Liver (tissue), 9 donors: ENCODE measurements around the gene NT5DC1. TPM values are rescaled to one million over a fixed set of nuclear protein-coding genes. Genes with fewer than 3 reads are reported as not detected.

Experiments
- DNase-seq: peaks from one replicate; pipeline ENCODE4 v3.0.0-alpha.2; 2017; ENCODE audit warnings: low spot score
- H3K27ac ChIP-seq, 2 donors: one replicate each; pipeline ENCODE4 v1.7.0; 2013; ENCODE audit warnings: inconsistent platforms in 2 of 2, low read length in 2 of 2, control low read depth in 1 of 2, low read depth in 1 of 2, mild to moderate bottlenecking in 1 of 2
- H3K27me3 ChIP-seq, 4 donors: one replicate each; pipeline versions ENCODE4 v1.6.1 to v1.7.0; 2013; ENCODE audit warnings: low read length in 3 of 4, inconsistent platforms in 1 of 4, mild to moderate bottlenecking in 1 of 4, moderate library complexity in 1 of 4; ENCODE audit not compliant: control insufficient read depth in 4 of 4, insufficient read depth in 4 of 4
- H3K36me3 ChIP-seq, 4 donors: one replicate each; pipeline versions ENCODE4 v1.6.1 to v1.7.0; 2013; ENCODE audit warnings: low read length in 3 of 4, mild to moderate bottlenecking in 3 of 4, low read depth in 1 of 4, moderate library complexity in 1 of 4; ENCODE audit not compliant: control insufficient read depth in 4 of 4, insufficient read depth in 3 of 4
- H3K4me1 ChIP-seq, 4 donors: one replicate each; pipeline versions ENCODE4 v1.6.1 to v1.7.0; 2013; ENCODE audit warnings: low read length in 3 of 4, mild to moderate bottlenecking in 3 of 4, moderate library complexity in 1 of 4; ENCODE audit not compliant: control insufficient read depth in 4 of 4, insufficient read depth in 4 of 4
- H3K4me3 ChIP-seq, 3 donors: one replicate each; pipeline versions ENCODE4 v1.6.1 to v1.7.0; 2013; ENCODE audit warnings: low read length in 3 of 3, control low read depth in 1 of 3, low read depth in 1 of 3, mild to moderate bottlenecking in 1 of 3
- H3K9ac ChIP-seq, 2 donors: one replicate each; pipeline ENCODE4 v1.7.0; 2013; ENCODE audit warnings: low read length in 2 of 2, mild to moderate bottlenecking in 2 of 2, moderate library complexity in 2 of 2, control low read depth in 1 of 2, low read depth in 1 of 2
- H3K9me3 ChIP-seq, 4 donors: one replicate each; pipeline versions ENCODE4 v1.6.1 to v1.7.0; 2013; ENCODE audit warnings: low read length in 3 of 4; ENCODE audit not compliant: control insufficient read depth in 4 of 4
- CTCF ChIP-seq: fragments of 150-350 bp; IDR thresholded peaks from 2 replicates; pipeline ENCODE4 v1.5.1; 2017; ENCODE audit warnings: improper control_type of control experiment, low read depth, low read length; ENCODE audit not compliant: missing input control
- EGR1 ChIP-seq, 2 donors: IDR thresholded peaks; 2 replicates each; pipeline ENCODE4 v1.6.1; 2016 to 2018; ENCODE audit warnings: antibody characterized with exemption in 2 of 2, low read depth in 2 of 2
- FOXA1 ChIP-seq: IDR thresholded peaks from 2 replicates; pipeline ENCODE4 v1.6.1; 2016; ENCODE audit warnings: antibody characterized with exemption
- FOXA2 ChIP-seq: IDR thresholded peaks from 2 replicates; pipeline ENCODE4 v1.6.1; 2016; ENCODE audit warnings: antibody characterized with exemption
- GABPA ChIP-seq, 2 donors: IDR thresholded peaks in 1 of 2; conservative IDR thresholded peaks in 1 of 2; 2 replicates each; pipeline ENCODE4 v1.6.1; 2016; ENCODE audit warnings: antibody characterized with exemption in 2 of 2, mild to moderate bottlenecking in 1 of 2, moderate library complexity in 1 of 2
- HNF4A ChIP-seq, 2 donors: conservative IDR thresholded peaks; 2 replicates each; pipeline ENCODE4 v1.6.1; 2016; ENCODE audit warnings: antibody characterized with exemption in 2 of 2, mild to moderate bottlenecking in 2 of 2
- HNF4G ChIP-seq: IDR thresholded peaks from 2 replicates; pipeline ENCODE4 v1.6.1; 2016; ENCODE audit warnings: antibody characterized with exemption
- JUND ChIP-seq, 2 donors: IDR thresholded peaks; 2 replicates each; pipeline ENCODE4 v1.6.1; 2016; ENCODE audit warnings: antibody characterized with exemption in 2 of 2
- NR2F2 ChIP-seq: IDR thresholded peaks from 2 replicates; pipeline ENCODE4 v1.6.1; 2016; ENCODE audit warnings: antibody characterized with exemption
- RAD21 ChIP-seq, 2 donors: IDR thresholded peaks; 2 replicates each; pipeline ENCODE4 v1.6.1; 2016; ENCODE audit warnings: antibody characterized with exemption in 2 of 2, mild to moderate bottlenecking in 2 of 2
- REST ChIP-seq: IDR thresholded peaks from 2 replicates; pipeline ENCODE4 v1.6.1; 2016; ENCODE audit warnings: antibody characterized with exemption, mild to moderate bottlenecking
- RXRA ChIP-seq, 2 donors: IDR thresholded peaks; 2 replicates each; pipeline ENCODE4 v1.6.1; 2017 to 2018; ENCODE audit warnings: antibody characterized with exemption in 2 of 2, mild to moderate bottlenecking in 1 of 2
- SP1 ChIP-seq: IDR thresholded peaks from 2 replicates; pipeline ENCODE4 v1.6.1; 2018; ENCODE audit warnings: antibody characterized with exemption, mild to moderate bottlenecking
- TAF1 ChIP-seq: conservative IDR thresholded peaks from 2 replicates; pipeline ENCODE4 v1.6.1; 2016; ENCODE audit warnings: antibody characterized with exemption, mild to moderate bottlenecking
- YY1 ChIP-seq: IDR thresholded peaks from 2 replicates; pipeline ENCODE4 v1.6.1; 2016; ENCODE audit warnings: antibody characterized with exemption, mild to moderate bottlenecking
- ZBTB33 ChIP-seq: IDR thresholded peaks from 2 replicates; pipeline ENCODE4 v1.6.1; 2016; ENCODE audit warnings: antibody characterized with exemption
- WGBS: extraction: QIAGEN DNeasy Blood & Tissue Kit; methylation state at CpG from one replicate; pipeline ENCODE4 v1.1.7; 2013; 5-methylcytosine and 5-hydroxymethylcytosine counted together
- polyA plus RNA-seq, 2 donors: library from polyadenylated mRNA; stranded (reverse) in 1 of 2; unstranded in 1 of 2; fragments of 200-250 nt in 1 of 2; fragments of >200 nt in 1 of 2; fragmentation: Nextera tagmentation in 1 of 2; extraction: Ambion mirVana in 1 of 2; gene quantifications; one replicate each; pipeline versions ENCODE4 v1.2.1 to v1.2.3, GENCODE V29; 2013 to 2015
- total RNA-seq, 2 donors: library from RNA; depleted of rRNA; stranded (reverse); fragments of >200 nt; gene quantifications; one replicate each; pipeline ENCODE4 v1.2.3, GENCODE V29; 2014
- donor health status: healthy.
- donor health status: healthy.
- donor health status: healthy.
- donor health status: healthy.
- donor health status: healthy.

The NT5DC1 gene
- total and polyA plus RNA-seq, 4 donors, result 10.4 to 31.4 (median 23.3) TPM

- H3K9me3 ChIP-seq, result no peaks in the 10 kb centered on the region
- WGBS, result 23% methylated on average over 13 of the region's 13 CpGs
- no peak for DNase-seq
- H3K4me3 ChIP-seq, result peak overlapping the region; percentile 66 to 80 (median 67)
- H3K27ac ChIP-seq, result peak overlapping the region; percentile 68 to 70
- no peaks in the 10 kb centered on the region for H3K27me3 ChIP-seq
- H3K4me1 ChIP-seq, result peaks cover 4 to 39% (median 17%) of the 10 kb centered on the region in 4 donors
- H3K9ac ChIP-seq, result peak overlapping the region; percentile 61 to 77
- TF ChIP-seq RAD21 (IDR thresholded peaks at IDR 0.05) (no peak), JUND (IDR thresholded peaks at IDR 0.05) (no peak), HNF4G (no peak), CTCF (no peak), NR2F2 (no peak), HNF4A (conservative IDR thresholded peaks at IDR 0.05) (no peak), ZBTB33 (no peak), SP1 (no peak), RXRA (IDR thresholded peaks at IDR 0.05) (no peak), EGR1 (IDR thresholded peaks at IDR 0.05; ENCODE audit: low read depth in 2 of 2) (no peak)
- H3K36me3 ChIP-seq, result no peaks in the 10 kb centered on the region
These were observed 40.7 kb upstream of the NT5DC1 start for GRCh38 chr6:116059713-116060571.

GRCh38 chr6:116060572-116061283 is 39.9 kb upstream of the NT5DC1 start, which contains the start of gene FRK:
TSS of gene FRK (minus strand) at chr6:116060891. CDS start at chr6:116060311, 580 bp downstream.
- 22% methylated on average over 7 of the region's 7 CpGs for WGBS
- peaks cover 4 to 37% (median 14%) of the 10 kb centered on the region in 4 donors for H3K4me1 ChIP-seq
- no peaks in the 10 kb centered on the region for H3K27me3 ChIP-seq
- H3K36me3 ChIP-seq, result no peaks in the 10 kb centered on the region
- H3K9ac ChIP-seq, result peak within 1 kb of the TSS; percentile 61 to 79
- H3K27ac ChIP-seq, result peak within 1 kb of the TSS; percentile 68 to 70
- no peaks in the 10 kb centered on the region for H3K9me3 ChIP-seq
- DNase-seq, result peak; percentile 42
- peak within 1 kb of the TSS; percentile 66 to 80 (median 67) for H3K4me3 ChIP-seq
- no peak for TF ChIP-seq GABPA (IDR thresholded peaks at IDR 0.05 in 1 of 2, conservative IDR thresholded peaks at IDR 0.05 in 1 of 2)
- peak; percentile 21 for TF ChIP-seq CTCF
- peak in 1 of 2 donors; percentile 55 for TF ChIP-seq HNF4A (conservative IDR thresholded peaks at IDR 0.05)
- TF ChIP-seq HNF4G, result no peak
- peak; percentile 82 for TF ChIP-seq TAF1
- peak; percentile 18 to 45 for TF ChIP-seq RAD21 (IDR thresholded peaks at IDR 0.05)
- TF ChIP-seq JUND (IDR thresholded peaks at IDR 0.05), result no peak
- TF ChIP-seq RXRA (IDR thresholded peaks at IDR 0.05), result peak; percentile 34 to 69
- TF ChIP-seq NR2F2, result peak; percentile 20
- TF ChIP-seq YY1, result no peak
- no peak for TF ChIP-seq FOXA2
- TF ChIP-seq REST, result no peak
- peak in 1 of 2 donors; percentile 30 for TF ChIP-seq EGR1 (IDR thresholded peaks at IDR 0.05; ENCODE audit: low read depth in 2 of 2)
- TF ChIP-seq ZBTB33, result peak; percentile 40
- peak; percentile 74 for TF ChIP-seq SP1
- TF ChIP-seq FOXA1, result no peak
